HEK293 (cell line): ENCODE data around the gene RAMP1.

Experiments used
- CTCF ChIA-PET: fragments of 350-600 bp; formaldehyde crosslinking; extraction: SDS; loops from one replicate; lab custom pipeline; 2021; ENCODE audit warnings: antibody characterized with exemption; lab: Yijun Ruan, JAX
- POLR2A ChIA-PET: fragments of 300-600 bp; formaldehyde crosslinking; extraction: SDS; loops from one replicate; lab custom pipeline; 2020; ENCODE audit warnings: antibody characterized with exemption, inconsistent platforms; lab: Yijun Ruan, JAX
- H3K27ac ChIP-seq: fragments of 200-500 bp; sonication (Bioruptor generic); 2 replicates; pipeline ENCODE4 v1.5.1; 2014; ENCODE audit warnings: low read depth, low read length, control low read depth, inconsistent platforms; ENCODE audit errors: extremely low read depth
- H3K36me3 ChIP-seq, 2 experiments: fragments of 200-500 bp in 1 of 2; sonication (Bioruptor generic) in 1 of 2; 1 replicate in 1 of 2; 2 replicates in 1 of 2; pipeline ENCODE4 v1.5.1; 2014 to 2017; ENCODE audit warnings: inconsistent platforms in 2 of 2, low read length in 2 of 2; ENCODE audit not compliant: control insufficient read depth in 2 of 2, insufficient read depth in 1 of 2
- H3K4me1 ChIP-seq: fragments of 200-500 bp; sonication (Bioruptor generic); 2 replicates; pipeline ENCODE4 v1.5.1; 2014; ENCODE audit warnings: mild to moderate bottlenecking, low read length, inconsistent platforms; ENCODE audit not compliant: control insufficient read depth, insufficient read depth
- H3K4me3 ChIP-seq: 2 replicates; pipeline ENCODE4 v1.5.1; 2011; ENCODE audit warnings: low read depth, mild to moderate bottlenecking, control low read depth, low read length, moderate library complexity
- H3K9me3 ChIP-seq: fragments of 200-500 bp; sonication (Bioruptor generic); 2 replicates; pipeline ENCODE4 v1.5.1; 2014; ENCODE audit warnings: low read depth, low read length, inconsistent platforms; ENCODE audit not compliant: control insufficient read depth, insufficient read depth
- BCL11B ChIP-seq: fragments of 450-650 bp; formaldehyde crosslinking; IDR thresholded peaks from 2 replicates; pipeline ENCODE4 v1.5.1; 2016; ENCODE audit warnings: low read depth, missing biosample characterization, missing genetic modification characterization
- FEZF1 ChIP-seq: fragments of 450-650 bp; formaldehyde crosslinking; IDR thresholded peaks from 2 replicates; pipeline ENCODE4 v1.5.1; 2016; ENCODE audit warnings: missing biosample characterization, missing genetic modification characterization
- HOXC10 ChIP-seq: sonication (generic); formaldehyde crosslinking; IDR thresholded peaks from 2 replicates; pipeline ENCODE4 v1.8.1; 2023; ENCODE audit warnings: mild to moderate bottlenecking, missing genetic modification reagents
- KLF10 ChIP-seq: fragments of 450-650 bp; IDR thresholded peaks from 2 replicates; pipeline ENCODE4 v1.5.1; 2018; ENCODE audit warnings: missing biosample characterization, mild to moderate bottlenecking, missing genetic modification characterization
- SALL2 ChIP-seq: fragments of 450-650 bp; formaldehyde crosslinking; IDR thresholded peaks from 2 replicates; pipeline ENCODE4 v1.5.0; 2017; ENCODE audit warnings: missing biosample characterization, mild to moderate bottlenecking, missing genetic modification characterization, borderline replicate concordance
- YY2 ChIP-seq: fragments of 450-650 bp; formaldehyde crosslinking; IDR thresholded peaks from 2 replicates; pipeline ENCODE4 v1.5.1; 2016; ENCODE audit warnings: missing biosample characterization, missing genetic modification characterization
- ZBTB20 ChIP-seq: fragments of 450-650 bp; formaldehyde crosslinking; IDR thresholded peaks from 2 replicates; pipeline ENCODE4 v1.5.1; 2016; ENCODE audit warnings: missing biosample characterization, missing genetic modification characterization
- ZBTB21 ChIP-seq: fragments of 450-650 bp; formaldehyde crosslinking; IDR thresholded peaks from 2 replicates; pipeline ENCODE4 v1.5.1; 2017; ENCODE audit warnings: missing biosample characterization, missing genetic modification characterization
- ZIC2 ChIP-seq: fragments of 450-650 bp; formaldehyde crosslinking; IDR thresholded peaks from 2 replicates; pipeline ENCODE4 v1.5.1; 2016; ENCODE audit warnings: missing biosample characterization, missing genetic modification characterization
- ZNF112 ChIP-seq: fragments of 450-650 bp; formaldehyde crosslinking; IDR thresholded peaks from 2 replicates; pipeline ENCODE4 v1.5.0; 2017; ENCODE audit warnings: missing biosample characterization, missing genetic modification characterization
- ZNF132 ChIP-seq: fragments of 450-650 bp; formaldehyde crosslinking; IDR thresholded peaks from 2 replicates; pipeline ENCODE4 v1.5.1; 2017; ENCODE audit warnings: missing biosample characterization, missing genetic modification characterization, borderline replicate concordance
- ZNF2 ChIP-seq: fragments of 450-650 bp; formaldehyde crosslinking; IDR thresholded peaks from 2 replicates; pipeline ENCODE4 v1.5.1; 2016; ENCODE audit warnings: missing biosample characterization, missing genetic modification characterization
- ZNF23 ChIP-seq: fragments of 450-650 bp; formaldehyde crosslinking; IDR thresholded peaks from 2 replicates; pipeline ENCODE4 v1.5.1; 2016; ENCODE audit warnings: missing biosample characterization, missing genetic modification characterization, borderline replicate concordance
- ZNF274 ChIP-seq, 2 experiments: fragments of 200-500 bp in 1 of 2; fragments of 450-650 bp in 1 of 2; sonication (Bioruptor generic) in 1 of 2; formaldehyde crosslinking in 1 of 2; IDR thresholded peaks; 2 replicates each; pipeline versions ENCODE4 v1.5.1 to v1.6.1; 2014 to 2016; ENCODE audit warnings: borderline replicate concordance in 1 of 2, inconsistent platforms in 1 of 2, low read length in 1 of 2, missing biosample characterization in 1 of 2, missing genetic modification characterization in 1 of 2
- ZNF350 ChIP-seq: fragments of 450-650 bp; formaldehyde crosslinking; IDR thresholded peaks from 2 replicates; pipeline ENCODE4 v1.5.0; 2017; ENCODE audit warnings: missing biosample characterization, mild to moderate bottlenecking, missing genetic modification characterization
- ZNF423 ChIP-seq: fragments of 450-650 bp; formaldehyde crosslinking; IDR thresholded peaks from 2 replicates; pipeline ENCODE4 v1.5.1; 2016; ENCODE audit warnings: missing biosample characterization, missing genetic modification characterization
- ZNF521 ChIP-seq: fragments of 450-650 bp; formaldehyde crosslinking; IDR thresholded peaks from 2 replicates; pipeline ENCODE4 v1.5.1; 2017; ENCODE audit warnings: missing biosample characterization, mild to moderate bottlenecking, missing genetic modification characterization
- ZNF600 ChIP-seq: fragments of 450-650 bp; formaldehyde crosslinking; IDR thresholded peaks from 2 replicates; pipeline ENCODE4 v1.5.1; 2016; ENCODE audit warnings: missing biosample characterization, missing genetic modification characterization
- ZNF626 ChIP-seq: fragments of 450-650 bp; sonication (Bioruptor Pico); formaldehyde crosslinking; IDR thresholded peaks from 2 replicates; pipeline ENCODE4 v1.5.1; 2018; ENCODE audit warnings: missing biosample characterization, missing genetic modification characterization, inconsistent platforms
- ZNF707 ChIP-seq: fragments of 450-650 bp; formaldehyde crosslinking; IDR thresholded peaks from 2 replicates; pipeline ENCODE4 v1.5.1; 2016; ENCODE audit warnings: missing biosample characterization, missing genetic modification characterization
- ZNF843 ChIP-seq: fragments of 450-650 bp; formaldehyde crosslinking; IDR thresholded peaks from 2 replicates; pipeline ENCODE4 v1.5.1; 2016; ENCODE audit warnings: missing biosample characterization, missing genetic modification characterization
- ZSCAN16 ChIP-seq: fragments of 450-650 bp; formaldehyde crosslinking; IDR thresholded peaks from 2 replicates; pipeline ENCODE4 v1.5.1; 2016; ENCODE audit warnings: missing biosample characterization, missing genetic modification characterization
- ZXDB ChIP-seq: fragments of 450-650 bp; formaldehyde crosslinking; IDR thresholded peaks from 2 replicates; pipeline ENCODE4 v1.5.1; 2016; ENCODE audit warnings: missing biosample characterization, missing genetic modification characterization
- TF ChIP-seq, protein P1 (sequence below): fragments of 450-650 bp; formaldehyde crosslinking; optimal IDR thresholded peaks from 2 replicates; pipeline ENCODE3; 2016; ENCODE audit warnings: missing biosample characterization, mild to moderate bottlenecking, missing genetic modification characterization
- TF ChIP-seq, protein P2 (sequence below): IDR thresholded peaks from 2 replicates; pipeline ENCODE4 v1.6.1; 2011; ENCODE audit warnings: mild to moderate bottlenecking, low read depth, low read length, borderline replicate concordance

Gene RAMP1

DNA sequence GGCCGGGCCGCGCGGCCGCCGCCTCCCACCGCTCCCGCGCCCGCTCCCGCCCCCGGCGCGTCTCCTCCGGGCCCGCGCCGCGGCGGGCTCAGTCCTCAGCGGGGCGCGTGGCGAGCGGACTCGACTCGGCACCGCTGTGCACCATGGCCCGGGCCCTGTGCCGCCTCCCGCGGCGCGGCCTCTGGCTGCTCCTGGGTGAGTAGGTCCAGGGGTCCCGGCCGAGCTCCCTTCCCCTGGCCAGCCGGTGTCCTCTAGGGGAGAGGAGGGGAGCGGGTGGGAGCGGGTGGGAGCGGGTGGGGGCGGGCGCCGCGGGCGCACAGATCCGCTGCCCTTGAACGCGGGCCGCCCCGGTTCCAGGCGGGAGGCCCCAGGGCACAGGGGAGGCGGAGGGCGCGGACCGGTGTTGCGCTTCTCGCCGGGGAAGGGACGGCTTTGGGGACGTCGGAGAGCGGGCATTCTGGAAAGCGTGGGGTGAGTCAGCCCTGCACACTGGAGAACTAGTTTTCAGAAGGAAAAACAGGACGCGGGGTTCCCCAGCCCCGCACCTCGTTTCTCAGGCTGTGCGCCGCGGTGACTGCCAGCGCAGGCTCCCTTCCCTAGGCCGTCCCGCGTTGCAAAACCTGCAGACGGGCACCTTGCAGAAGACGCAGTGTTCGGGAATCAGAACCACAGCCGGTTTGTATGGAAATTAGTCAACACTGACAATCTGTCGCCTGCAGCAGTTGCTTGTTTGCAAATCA lies at the start of gene RAMP1:
TSS of gene RAMP1 (plus strand) at position 91 of the 740 bp plus-strand sequence. CDS start at position 144, 53 bp downstream.
- Histone ChIP-seq H3K27ac (no peak within 1 kb of the TSS), H3K4me1 (peaks cover 4% of the 10 kb centered on the region), H3K4me3 (peak within 1 kb of the TSS; percentile 20), H3K36me3 (no peaks in the 10 kb centered on the region), H3K9me3 (no peaks in the 10 kb centered on the region)
- ChIA-PET CTCF (no interaction called here), POLR2A (interaction anchor here (0.6 kb wide), 1 partner anchor 65 kb away, joined by 3 read pairs; no protein-coding TSS in a partner anchor)
- peak; percentile 70 for TF ChIP-seq ZBTB20 (tag by site-specific recombination)
- no peak for TF ChIP-seq SALL2
- peak; percentile 72 for TF ChIP-seq ZNF600 (tag by site-specific recombination)
- TF ChIP-seq, protein P1, sequence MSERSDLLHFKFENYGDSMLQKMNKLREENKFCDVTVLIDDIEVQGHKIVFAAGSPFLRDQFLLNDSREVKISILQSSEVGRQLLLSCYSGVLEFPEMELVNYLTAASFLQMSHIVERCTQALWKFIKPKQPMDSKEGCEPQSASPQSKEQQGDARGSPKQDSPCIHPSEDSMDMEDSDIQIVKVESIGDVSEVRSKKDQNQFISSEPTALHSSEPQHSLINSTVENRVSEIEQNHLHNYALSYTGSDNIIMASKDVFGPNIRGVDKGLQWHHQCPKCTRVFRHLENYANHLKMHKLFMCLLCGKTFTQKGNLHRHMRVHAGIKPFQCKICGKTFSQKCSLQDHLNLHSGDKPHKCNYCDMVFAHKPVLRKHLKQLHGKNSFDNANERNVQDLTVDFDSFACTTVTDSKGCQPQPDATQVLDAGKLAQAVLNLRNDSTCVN (tag by site-specific recombination): peak; percentile 53
- TF ChIP-seq ZSCAN16 (tag by site-specific recombination): no peak

DNA sequence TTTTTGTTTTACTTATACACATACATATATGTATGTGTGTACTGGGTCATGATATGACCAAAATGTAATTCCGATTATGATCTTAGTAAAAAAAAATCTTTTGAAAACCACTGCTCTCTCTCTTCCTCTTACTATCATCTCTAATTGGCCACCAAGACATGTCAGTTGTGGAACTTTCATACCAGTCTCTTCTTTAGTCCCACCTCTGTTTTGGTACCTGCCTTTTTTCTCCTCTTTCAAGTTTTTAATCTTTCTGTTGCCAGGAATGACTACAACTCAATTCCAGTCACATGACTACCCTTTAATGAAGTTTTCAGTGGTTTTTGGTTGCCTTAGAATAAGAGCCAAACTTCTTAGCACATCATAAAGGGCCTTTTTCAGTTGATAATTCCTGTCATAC lies 43.8 kb upstream of the RAMP1 start:
- Histone ChIP-seq H3K4me3 (no peak overlapping the region), H3K27ac (no peak overlapping the region), H3K36me3 (no peaks in the 10 kb centered on the region), H3K4me1 (peaks cover 6% of the 10 kb centered on the region; the same call in 1 of the 2 replicates), H3K9me3 (no peaks in the 10 kb centered on the region)
- ChIA-PET CTCF (no interaction called here), POLR2A (no interaction called here)
- TF ChIP-seq ZNF132 (no peak), ZNF274 (IDR thresholded peaks at IDR 0.05; ENCODE audit: low read length) (no peak), ZNF274 (tag by site-specific recombination; IDR thresholded peaks at IDR 0.05; ENCODE audit: borderline replicate concordance) (no peak), BCL11B (tag by site-specific recombination) (no peak), ZNF707 (tag by site-specific recombination) (no peak), ZNF521 (tag by site-specific recombination) (no peak), ZNF350 (tag by site-specific recombination) (no peak), YY2 (tag by site-specific recombination) (no peak), ZNF843 (tag by site-specific recombination) (no peak), ZNF112 (tag by site-specific recombination) (no peak), FEZF1 (tag by site-specific recombination) (no peak), ZNF23 (tag by site-specific recombination) (no peak), ZNF423 (tag by site-specific recombination) (no peak), HOXC10 (CRISPR knock-in tag) (no peak), KLF10 (no peak), ZNF626 (tag by site-specific recombination) (no peak), ZBTB21 (tag by site-specific recombination) (no peak), ZNF2 (no peak), ZIC2 (tag by site-specific recombination) (no peak), ZXDB (tag by site-specific recombination) (no peak)
- TF ChIP-seq, protein P2, sequence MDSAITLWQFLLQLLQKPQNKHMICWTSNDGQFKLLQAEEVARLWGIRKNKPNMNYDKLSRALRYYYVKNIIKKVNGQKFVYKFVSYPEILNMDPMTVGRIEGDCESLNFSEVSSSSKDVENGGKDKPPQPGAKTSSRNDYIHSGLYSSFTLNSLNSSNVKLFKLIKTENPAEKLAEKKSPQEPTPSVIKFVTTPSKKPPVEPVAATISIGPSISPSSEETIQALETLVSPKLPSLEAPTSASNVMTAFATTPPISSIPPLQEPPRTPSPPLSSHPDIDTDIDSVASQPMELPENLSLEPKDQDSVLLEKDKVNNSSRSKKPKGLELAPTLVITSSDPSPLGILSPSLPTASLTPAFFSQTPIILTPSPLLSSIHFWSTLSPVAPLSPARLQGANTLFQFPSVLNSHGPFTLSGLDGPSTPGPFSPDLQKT: no peak
